GM18868 (cell line): ENCODE results near the gene TUBG1.

ENCODE experiments used
- ATAC-seq: cut with Tn5 transposase; IDR thresholded peaks from one replicate; pipeline ENCODE4 v1.9.1; 2021; ENCODE audit warnings: mild to moderate bottlenecking, moderate library complexity; ENCODE audit not compliant: unreplicated experiment

The TUBG1 gene

GRCh38 chr17:42609182-42609813 is at the start of gene TUBG1, which contains the start of gene RETREG3:
Gene TUBG1, plus strand, starts transcription at chr17:42609683. Its CDS starts 55 bp downstream, at chr17:42609738.
Gene RETREG3, minus strand, starts transcription at chr17:42609374. Its CDS starts 50 bp downstream, at chr17:42609324.
- peak; percentile 88 for ATAC-seq

DNA sequence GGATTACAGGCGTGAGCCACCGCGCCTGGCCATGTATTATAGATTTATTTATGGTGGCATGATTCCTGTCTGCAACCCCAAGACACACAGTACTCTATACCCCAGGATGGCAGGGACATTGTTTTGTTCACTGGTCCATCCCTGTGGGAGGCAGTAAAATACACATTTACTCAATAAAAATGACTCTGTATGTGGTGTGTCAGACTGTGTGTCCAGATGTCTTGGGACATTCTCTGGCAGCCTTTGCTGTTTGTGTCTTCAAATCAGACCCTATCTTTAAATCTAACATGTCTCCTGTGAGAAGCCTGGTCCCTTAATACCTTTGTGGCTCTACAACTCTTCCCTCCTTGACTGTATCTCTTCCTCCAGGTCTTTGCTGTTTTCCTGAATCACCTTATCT is 49.2 kb upstream of the TUBG1 start:
- ATAC-seq = no peak

DNA sequence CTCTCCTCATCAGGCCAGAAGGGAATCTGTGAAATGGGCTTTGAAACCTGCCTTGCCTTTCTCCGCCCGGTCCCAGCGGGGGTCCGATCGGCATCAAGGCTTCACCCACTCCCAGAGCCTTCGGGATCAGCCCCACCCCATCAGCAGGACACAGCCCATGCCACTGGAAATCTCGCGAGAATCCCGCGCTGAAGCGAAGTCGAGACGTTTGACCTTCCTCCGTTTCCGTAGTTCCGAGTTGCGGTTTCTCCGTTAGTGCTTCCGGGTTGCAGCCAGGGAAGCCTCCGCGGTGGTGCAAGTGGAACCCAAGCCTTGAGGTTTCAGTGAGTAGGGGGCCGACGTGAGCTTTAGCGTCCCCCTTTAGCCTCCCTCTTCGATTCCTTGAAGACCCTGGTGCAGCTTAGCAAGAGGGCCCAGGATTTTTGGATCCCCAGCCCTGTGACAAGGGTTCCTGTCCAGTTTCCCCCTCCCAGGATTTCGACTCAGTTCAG is 47.5 kb upstream of the TUBG1 start, which contains the start of gene COASY:
COASY (plus strand) TSS at position 252 of the 491 bp plus-strand sequence. CDS start 475 bp downstream, outside the sequence.
- ATAC-seq = no peak

DNA sequence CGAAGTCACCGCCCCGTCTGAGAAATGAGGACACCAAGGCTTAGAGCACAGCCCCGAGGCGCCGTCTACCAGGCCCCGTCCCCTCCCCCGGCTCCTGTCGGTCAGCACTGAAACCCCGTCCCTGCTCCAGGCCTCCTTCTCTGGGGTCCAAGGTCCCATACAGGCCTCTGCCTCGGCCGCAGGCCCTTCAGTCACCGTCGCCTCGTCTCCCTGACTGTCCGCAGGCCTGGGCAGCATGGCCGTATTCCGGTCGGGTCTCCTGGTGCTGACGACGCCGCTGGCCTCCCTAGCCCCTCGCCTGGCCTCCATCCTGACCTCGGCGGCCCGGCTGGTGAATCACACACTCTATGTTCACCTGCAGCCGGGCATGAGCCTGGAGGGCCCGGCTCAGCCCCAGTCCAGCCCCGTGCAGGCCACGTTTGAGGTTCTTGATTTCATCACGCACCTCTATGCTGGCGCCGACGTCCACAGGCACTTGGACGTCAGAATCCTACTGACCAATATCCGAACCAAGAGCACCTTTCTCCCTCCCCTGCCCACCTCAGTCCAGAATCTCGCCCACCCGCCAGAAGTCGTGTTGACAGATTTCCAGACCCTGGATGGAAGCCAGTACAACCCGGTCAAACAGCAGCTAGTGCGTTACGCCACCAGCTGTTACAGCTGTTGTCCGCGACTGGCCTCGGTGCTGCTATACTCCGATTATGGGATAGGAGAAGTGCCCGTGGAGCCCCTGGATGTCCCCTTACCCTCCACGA is 46.9 kb upstream of the TUBG1 start:
- ATAC-seq = no peak

DNA sequence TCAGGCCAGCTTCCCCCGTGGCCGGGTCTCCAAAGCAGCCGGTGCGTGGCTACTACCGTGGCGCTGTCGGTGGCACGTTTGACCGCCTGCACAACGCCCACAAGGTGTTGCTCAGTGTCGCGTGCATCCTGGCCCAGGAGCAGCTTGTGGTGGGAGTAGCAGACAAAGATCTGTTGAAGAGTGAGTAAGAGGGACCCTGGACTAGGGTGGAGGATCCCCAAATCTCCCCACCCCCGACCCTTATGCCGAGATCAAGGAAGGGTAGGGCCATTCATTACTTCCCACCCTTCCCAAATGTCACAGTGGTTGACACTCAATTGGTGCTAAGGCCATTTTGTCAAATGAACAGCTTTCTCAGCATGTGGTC is 46.4 kb upstream of the TUBG1 start:
- ATAC-seq = no peak

DNA sequence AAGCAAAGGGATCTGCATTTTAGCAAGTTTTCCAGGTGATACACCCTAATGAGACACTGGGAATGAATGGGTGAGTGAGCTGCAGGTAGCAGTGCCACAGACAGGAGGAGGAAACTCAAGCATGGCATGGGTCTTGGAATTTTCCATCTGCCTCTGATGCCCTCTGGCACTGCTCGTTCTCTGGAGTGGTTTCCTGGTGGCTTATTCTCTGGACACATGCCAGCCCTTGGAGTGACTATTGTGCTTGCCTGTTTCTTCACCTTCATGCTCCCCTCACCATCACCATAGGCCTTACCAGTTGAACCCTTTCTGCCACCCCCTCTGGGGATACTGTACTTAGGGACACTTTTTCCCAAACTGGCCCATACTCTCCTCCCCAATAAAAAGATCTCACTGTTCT is 45.9 kb upstream of the TUBG1 start:
- ATAC-seq = no peak

GRCh38 chr17:42563950-42564349 is 45.5 kb upstream of the TUBG1 start:
- ATAC-seq = no peak

- no peak for ATAC-seq
Measured at GRCh38 chr17:42564815-42565522, 44.5 kb upstream of the TUBG1 start.

GRCh38 chr17:42565523-42566214 is 43.8 kb upstream of the TUBG1 start:
- no peak for ATAC-seq

- ATAC-seq = no peak
Measured at GRCh38 chr17:42566215-42566882, 43.1 kb upstream of the TUBG1 start.

DNA sequence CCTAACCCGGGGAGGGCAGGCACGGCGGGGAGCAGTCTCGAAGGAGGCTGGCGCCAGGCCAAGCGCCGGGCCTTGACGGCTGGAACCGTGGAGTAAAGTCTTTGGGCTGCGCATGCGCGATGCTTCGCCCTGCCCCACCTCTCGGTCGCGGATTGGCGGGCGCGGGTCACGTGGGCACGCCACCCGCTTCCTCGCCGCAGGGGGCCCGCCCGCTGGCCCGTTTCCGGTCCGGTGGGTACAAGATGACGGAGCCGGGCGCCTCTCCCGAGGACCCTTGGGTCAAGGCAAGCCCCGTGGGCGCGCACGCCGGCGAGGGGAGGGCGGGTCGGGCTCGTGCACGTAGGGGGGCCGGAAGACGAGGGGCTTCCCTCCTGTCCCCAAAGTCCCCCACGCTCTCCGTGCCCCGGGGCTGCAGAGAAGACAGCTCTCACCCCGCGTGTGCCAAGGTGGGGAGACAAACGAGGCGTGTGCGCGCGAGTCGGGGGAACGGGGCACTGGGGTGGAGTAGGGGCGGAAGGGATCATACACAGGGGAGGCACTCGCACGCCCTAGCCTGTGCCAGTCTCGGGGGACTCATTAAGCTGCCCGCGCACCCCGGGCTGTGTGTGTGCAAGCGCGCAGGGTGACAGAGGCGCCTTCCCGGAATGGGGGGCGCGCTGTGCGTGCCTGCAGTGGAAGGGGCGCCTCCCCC is 42.5 kb upstream of the TUBG1 start, which contains the start of gene MLX:
MLX (plus strand) TSS at position 218 of the 691 bp plus-strand sequence; CDS start at position 243, 25 bp downstream.
- peak; percentile 53 for ATAC-seq

DNA sequence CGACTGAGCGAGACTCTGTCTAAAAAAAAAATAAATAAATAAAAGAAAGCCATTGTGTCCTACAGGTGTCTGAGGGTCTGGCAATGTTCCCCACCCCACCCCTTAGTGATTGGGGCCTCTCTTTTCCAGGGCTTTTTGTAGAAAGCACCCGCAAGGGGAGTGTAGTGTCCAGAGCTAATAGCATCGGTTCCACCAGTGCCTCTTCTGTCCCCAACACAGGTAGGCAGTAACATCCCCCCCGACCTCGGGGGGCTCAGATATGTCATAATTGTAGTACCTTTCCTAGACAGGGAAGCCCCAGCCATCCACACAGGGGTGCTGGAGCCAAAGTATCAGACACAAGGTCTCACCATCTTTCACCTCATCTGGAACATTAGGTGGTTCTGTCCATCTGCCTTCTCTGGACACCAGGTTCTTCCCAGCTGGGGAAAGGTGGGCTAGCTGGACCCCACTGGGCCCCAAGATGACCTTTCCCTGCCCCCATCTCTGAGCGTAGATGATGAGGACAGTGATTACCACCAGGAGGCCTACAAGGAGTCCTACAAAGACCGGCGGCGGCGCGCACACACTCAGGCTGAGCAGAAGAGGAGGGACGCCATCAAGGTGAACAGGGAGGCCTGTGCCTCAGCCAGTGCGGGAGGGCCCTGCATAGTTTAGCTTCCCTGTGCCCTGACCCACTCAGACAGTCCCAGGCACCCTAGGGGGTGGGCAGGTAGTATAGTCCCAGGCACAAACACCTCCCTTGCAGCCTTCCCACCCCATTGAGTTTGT is 41.0 kb upstream of the TUBG1 start:
- ATAC-seq = no peak

DNA sequence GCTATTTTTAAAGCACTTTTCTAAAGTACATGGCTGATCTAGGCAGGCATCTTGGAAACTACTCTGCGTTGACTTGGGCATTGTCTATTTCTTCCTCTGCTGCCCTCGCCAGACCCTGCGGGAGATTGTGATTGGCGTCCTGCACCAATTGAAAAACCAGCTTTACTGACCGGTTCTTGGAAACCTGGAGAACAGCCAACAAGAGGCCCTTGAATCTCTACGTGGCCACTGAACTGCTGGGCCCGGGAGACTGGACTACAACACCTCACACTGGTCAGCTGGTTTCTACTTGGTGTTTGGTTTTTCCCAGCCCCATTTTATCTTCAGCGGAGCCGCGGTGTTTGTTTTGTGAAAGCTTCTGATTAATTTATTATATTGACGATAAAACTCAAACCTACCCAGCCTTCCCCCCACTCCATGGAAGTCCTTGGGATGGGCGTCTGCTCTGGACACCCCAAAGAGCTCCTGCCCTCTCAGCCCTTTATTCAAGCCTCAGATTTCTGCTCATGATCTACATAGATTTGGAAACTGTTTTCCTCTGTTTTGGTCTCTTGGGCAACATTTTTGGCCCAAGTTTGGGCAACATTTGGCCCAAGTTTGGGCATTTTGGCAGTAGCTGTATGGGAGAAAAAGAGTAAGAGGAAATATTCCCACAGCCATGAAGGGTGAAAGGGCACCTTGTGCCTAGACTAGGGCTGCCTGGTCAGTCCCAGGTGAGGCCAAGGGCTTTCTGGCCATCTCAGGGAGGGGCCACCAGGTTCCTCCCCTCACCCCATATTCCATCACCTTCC is 37.9 kb upstream of the TUBG1 start:
- ATAC-seq = no peak

- no peak for ATAC-seq
Measured at GRCh38 chr17:42573095-42573494, 36.4 kb upstream of the TUBG1 start.

DNA sequence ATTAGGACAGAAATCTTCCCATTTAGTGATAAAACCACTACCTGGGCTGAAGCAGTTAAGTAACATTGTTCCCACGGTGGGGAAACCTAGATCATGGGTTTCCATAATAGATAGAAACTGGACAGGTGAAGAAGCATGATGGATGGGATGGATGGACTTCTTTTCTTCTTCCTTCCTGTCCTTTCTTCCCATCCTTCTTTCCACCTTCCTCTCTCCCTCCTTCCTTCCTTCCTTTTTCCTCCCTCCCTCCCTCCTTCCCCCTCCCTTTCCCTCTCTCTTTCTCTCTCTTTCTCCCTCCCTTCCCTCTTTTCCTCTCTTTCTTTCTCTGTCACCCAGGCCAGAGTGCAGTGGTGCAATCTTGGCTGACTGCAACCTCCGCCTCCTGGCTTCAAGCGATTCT is 35.0 kb upstream of the TUBG1 start:
- no peak for ATAC-seq

GRCh38 chr17:42577140-42577531 is 32.3 kb upstream of the TUBG1 start:
- ATAC-seq = no peak

- peak; percentile 72 for ATAC-seq
Measured at GRCh38 chr17:42577532-42578281, 31.8 kb upstream of the TUBG1 start, which contains the start of gene PSMC3IP. Gene PSMC3IP, minus strand, starts transcription at chr17:42577729. Its CDS starts 43 bp downstream, at chr17:42577686.
